Liver (tissue), 3 donors: Measurements from ENCODE around the gene B3GALT5.

Source experiments
- ATF3 ChIP-seq: IDR thresholded peaks from 2 replicates; pipeline ENCODE4 v1.6.1; 2016; ENCODE audit warnings: antibody characterized with exemption
- EGR1 ChIP-seq, 2 donors: IDR thresholded peaks; 2 replicates each; pipeline ENCODE4 v1.6.1; 2016 to 2018; ENCODE audit warnings: antibody characterized with exemption in 2 of 2, low read depth in 2 of 2
- FOXA1 ChIP-seq: IDR thresholded peaks from 2 replicates; pipeline ENCODE4 v1.6.1; 2016; ENCODE audit warnings: antibody characterized with exemption
- GABPA ChIP-seq, 2 donors: IDR thresholded peaks in 1 of 2; conservative IDR thresholded peaks in 1 of 2; 2 replicates each; pipeline ENCODE4 v1.6.1; 2016; ENCODE audit warnings: antibody characterized with exemption in 2 of 2, mild to moderate bottlenecking in 1 of 2, moderate library complexity in 1 of 2
- JUND ChIP-seq, 2 donors: IDR thresholded peaks; 2 replicates each; pipeline ENCODE4 v1.6.1; 2016; ENCODE audit warnings: antibody characterized with exemption in 2 of 2
- MAX ChIP-seq: IDR thresholded peaks from 2 replicates; pipeline ENCODE4 v1.6.1; 2016; ENCODE audit warnings: antibody characterized with exemption
- NR2F2 ChIP-seq: IDR thresholded peaks from 2 replicates; pipeline ENCODE4 v1.6.1; 2016; ENCODE audit warnings: antibody characterized with exemption
- RAD21 ChIP-seq, 2 donors: IDR thresholded peaks; 2 replicates each; pipeline ENCODE4 v1.6.1; 2016; ENCODE audit warnings: antibody characterized with exemption in 2 of 2, mild to moderate bottlenecking in 2 of 2
- REST ChIP-seq: IDR thresholded peaks from 2 replicates; pipeline ENCODE4 v1.6.1; 2016; ENCODE audit warnings: antibody characterized with exemption, mild to moderate bottlenecking
- RXRA ChIP-seq, 2 donors: IDR thresholded peaks; 2 replicates each; pipeline ENCODE4 v1.6.1; 2017 to 2018; ENCODE audit warnings: antibody characterized with exemption in 2 of 2, mild to moderate bottlenecking in 1 of 2
- TAF1 ChIP-seq: conservative IDR thresholded peaks from 2 replicates; pipeline ENCODE4 v1.6.1; 2016; ENCODE audit warnings: antibody characterized with exemption, mild to moderate bottlenecking
- YY1 ChIP-seq: IDR thresholded peaks from 2 replicates; pipeline ENCODE4 v1.6.1; 2016; ENCODE audit warnings: antibody characterized with exemption, mild to moderate bottlenecking
- TF ChIP-seq, protein P1 (sequence below): fragments of 150-350 bp; IDR thresholded peaks from 2 replicates; pipeline ENCODE4 v1.5.1; 2017; ENCODE audit warnings: improper control_type of control experiment, low read depth, low read length; ENCODE audit not compliant: missing input control
- TF ChIP-seq, protein P2 (sequence below): IDR thresholded peaks from 2 replicates; pipeline ENCODE4 v1.6.1; 2016; ENCODE audit warnings: antibody characterized with exemption
- donor health status: healthy.
- donor health status: healthy.

DNA sequence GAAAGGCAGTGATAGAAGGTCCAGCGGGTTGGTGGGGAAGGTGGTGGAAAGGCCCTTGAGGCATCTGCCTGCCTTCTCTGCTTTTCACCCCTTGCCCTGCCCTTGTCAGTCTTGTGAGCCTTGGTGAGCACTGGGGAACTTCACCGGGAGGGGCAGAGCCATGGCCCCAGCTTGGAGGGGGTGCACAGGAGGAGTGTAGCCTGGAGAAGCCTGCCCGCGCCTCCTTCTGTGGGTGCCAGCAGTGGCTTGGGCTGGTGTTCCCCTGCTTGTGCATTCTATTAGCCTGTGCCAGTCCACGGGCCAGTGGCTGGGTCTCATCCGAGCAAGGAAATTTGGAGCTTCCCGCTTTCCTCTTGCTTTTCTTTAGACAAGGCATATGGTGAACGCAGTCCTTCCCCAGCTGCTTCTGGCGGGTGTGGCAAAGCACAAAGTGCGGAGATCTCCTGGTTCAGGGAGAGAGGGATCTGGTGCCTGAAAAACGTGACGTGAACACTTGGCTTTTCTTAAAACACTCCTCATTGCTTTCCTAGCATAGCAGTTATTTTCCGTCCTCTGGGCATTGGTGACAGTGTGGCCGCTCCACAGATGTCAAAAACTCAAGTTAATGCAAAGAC lies 10.6 kb upstream of the B3GALT5 start:
- TF ChIP-seq RXRA (IDR thresholded peaks at IDR 0.05) (no peak), YY1 (no peak), MAX (no peak), GABPA (IDR thresholded peaks at IDR 0.05 in 1 of 2, conservative IDR thresholded peaks at IDR 0.05 in 1 of 2) (no peak), ATF3 (no peak), REST (no peak), FOXA1 (no peak), TAF1 (no peak), JUND (IDR thresholded peaks at IDR 0.05) (no peak), RAD21 (IDR thresholded peaks at IDR 0.05) (no peak), NR2F2 (no peak), EGR1 (IDR thresholded peaks at IDR 0.05; ENCODE audit: low read depth in 2 of 2) (no peak)
- TF ChIP-seq, protein P1, sequence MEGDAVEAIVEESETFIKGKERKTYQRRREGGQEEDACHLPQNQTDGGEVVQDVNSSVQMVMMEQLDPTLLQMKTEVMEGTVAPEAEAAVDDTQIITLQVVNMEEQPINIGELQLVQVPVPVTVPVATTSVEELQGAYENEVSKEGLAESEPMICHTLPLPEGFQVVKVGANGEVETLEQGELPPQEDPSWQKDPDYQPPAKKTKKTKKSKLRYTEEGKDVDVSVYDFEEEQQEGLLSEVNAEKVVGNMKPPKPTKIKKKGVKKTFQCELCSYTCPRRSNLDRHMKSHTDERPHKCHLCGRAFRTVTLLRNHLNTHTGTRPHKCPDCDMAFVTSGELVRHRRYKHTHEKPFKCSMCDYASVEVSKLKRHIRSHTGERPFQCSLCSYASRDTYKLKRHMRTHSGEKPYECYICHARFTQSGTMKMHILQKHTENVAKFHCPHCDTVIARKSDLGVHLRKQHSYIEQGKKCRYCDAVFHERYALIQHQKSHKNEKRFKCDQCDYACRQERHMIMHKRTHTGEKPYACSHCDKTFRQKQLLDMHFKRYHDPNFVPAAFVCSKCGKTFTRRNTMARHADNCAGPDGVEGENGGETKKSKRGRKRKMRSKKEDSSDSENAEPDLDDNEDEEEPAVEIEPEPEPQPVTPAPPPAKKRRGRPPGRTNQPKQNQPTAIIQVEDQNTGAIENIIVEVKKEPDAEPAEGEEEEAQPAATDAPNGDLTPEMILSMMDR = no peak
- TF ChIP-seq, protein P2, sequence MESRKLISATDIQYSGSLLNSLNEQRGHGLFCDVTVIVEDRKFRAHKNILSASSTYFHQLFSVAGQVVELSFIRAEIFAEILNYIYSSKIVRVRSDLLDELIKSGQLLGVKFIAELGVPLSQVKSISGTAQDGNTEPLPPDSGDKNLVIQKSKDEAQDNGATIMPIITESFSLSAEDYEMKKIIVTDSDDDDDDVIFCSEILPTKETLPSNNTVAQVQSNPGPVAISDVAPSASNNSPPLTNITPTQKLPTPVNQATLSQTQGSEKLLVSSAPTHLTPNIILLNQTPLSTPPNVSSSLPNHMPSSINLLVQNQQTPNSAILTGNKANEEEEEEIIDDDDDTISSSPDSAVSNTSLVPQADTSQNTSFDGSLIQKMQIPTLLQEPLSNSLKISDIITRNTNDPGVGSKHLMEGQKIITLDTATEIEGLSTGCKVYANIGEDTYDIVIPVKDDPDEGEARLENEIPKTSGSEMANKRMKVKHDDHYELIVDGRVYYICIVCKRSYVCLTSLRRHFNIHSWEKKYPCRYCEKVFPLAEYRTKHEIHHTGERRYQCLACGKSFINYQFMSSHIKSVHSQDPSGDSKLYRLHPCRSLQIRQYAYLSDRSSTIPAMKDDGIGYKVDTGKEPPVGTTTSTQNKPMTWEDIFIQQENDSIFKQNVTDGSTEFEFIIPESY = no peak
